RPMI8226 (cell line): ENCODE data around the gene SGCD.

Experiments
- DNase-seq: peaks from one replicate; pipeline ENCODE4 v3.0.0-alpha.2; 2015

Gene SGCD

GRCh38 chr5:156471893-156472292, 144.9 kb downstream of the SGCD start:
- no peak for DNase-seq

DNA sequence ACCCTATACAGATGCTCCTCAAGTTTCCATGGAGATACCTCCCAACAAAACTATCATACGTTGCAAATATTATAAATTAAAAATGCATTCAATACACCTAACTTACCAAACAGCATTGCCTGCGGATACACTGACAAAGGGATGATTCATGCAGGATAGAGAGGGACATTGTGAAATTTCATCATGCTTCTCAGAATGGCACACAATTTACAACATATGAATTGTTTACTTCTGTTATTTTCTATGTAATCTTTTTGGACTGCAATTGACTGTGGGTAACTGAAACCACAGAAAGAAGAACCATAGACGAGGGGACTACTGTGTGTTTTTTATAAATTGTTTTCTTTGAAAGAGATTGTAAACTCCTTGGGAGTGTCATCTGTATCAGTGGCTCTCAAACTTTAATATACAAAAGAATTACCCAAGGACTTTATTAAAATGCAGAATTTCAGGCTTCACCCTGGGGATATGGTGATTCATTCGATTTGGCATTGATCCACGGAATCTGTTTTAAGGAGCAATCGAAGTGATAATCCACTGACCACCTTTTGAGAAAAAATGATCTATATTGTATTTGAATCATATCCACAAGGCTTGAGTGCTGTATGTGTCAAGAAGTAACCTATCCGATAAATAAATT, 146.4 kb downstream of the SGCD start:
- DNase-seq = no peak

DNA sequence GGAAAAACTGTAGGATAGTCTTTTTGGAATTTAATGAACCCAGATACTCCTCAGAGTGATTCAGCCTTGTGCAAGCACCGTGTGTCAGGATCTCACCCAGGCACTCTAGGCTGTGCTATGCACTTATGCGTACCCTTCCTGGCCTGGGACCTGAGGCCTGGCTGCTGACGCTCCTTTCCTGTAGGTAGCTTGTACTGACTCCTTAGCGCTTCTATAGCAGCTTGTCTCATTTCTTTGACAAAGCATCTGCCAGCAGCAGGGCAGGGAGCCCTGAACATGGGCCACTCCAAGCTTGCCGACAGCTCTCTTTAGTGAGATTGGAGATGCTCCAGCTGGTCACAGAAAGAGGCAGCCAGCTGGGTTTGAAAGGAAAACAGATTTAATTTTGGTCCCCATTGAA, 147.3 kb downstream of the SGCD start:
- DNase-seq = no peak

- DNase-seq = no peak
Measured at GRCh38 chr5:156475182-156476157, 148.5 kb downstream of the SGCD start.

DNA sequence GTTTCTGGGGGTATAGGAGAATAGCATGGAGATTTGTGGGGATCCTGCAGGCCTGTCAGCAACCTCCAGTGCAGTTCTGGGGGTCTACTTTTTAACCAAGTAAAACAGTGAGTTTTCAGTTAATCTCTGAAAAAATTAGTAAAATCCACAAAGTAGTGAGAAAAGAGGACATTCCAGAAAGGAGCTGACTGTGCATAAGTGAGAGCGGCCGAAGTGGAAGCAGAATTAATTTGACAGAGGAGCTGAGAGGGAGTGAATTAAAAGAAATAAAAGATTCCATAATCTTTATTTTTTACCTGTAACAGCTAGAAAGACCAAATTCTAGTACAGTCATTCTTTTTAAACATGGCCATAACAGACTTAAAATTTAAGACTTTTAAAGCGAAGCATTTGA, 149.2 kb downstream of the SGCD start:
- DNase-seq = no peak

DNA sequence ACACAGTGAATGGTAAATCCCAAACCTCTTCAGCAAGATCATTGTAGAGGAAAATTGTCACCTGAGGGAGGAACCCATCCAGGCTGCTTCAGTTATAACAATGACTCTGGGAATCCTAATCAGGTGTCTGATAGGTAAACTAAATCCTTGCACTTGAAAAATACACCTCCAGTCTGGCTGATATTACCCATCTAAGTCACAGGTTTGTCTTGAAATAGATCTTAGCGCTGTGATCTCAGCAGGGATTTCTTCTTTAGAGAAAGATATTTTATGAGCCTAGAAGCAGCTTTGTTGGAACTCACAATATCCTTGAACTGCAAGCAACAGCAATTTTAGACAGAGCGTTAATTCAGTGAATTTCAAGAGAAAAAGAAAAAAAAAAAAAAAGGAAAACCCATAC, 149.7 kb downstream of the SGCD start:
- no peak for DNase-seq

DNA sequence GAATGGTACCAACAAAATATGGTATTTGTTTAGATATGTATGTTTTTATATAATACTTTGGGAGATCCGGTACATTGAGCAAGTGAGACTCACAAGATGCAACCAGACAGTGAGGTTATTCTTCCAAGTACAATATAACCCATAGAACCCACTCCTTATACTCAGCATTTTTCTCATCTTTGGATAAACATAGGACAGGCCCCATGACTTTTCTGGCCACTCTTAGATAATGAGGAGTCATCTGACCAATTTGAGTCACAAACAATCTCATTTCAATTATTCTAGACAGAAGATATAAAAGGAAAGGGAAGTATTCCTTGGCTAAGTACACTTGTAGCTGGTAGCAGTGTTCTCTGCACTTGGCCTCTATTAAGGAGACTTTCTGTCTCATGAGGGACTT, 150.2 kb downstream of the SGCD start:
- DNase-seq = no peak

DNA sequence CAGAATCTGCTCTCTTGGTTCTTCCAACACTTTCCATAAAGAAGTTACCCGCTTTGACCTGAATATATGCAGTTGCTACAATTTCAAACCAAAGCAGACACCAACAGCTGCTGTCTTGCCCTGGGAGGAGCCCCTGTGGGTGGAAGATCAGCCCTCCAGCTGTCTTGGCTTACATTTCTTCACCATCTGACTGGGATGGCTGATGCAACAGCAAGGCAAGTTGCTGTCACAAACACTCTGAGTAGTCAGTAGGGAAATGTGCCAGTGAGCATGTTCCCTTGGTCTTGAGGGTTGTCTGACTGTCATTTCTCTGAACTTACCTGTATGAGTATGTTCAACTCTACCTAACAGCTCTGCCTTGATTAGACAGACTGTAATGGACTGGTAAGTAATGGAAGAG, 152.9 kb downstream of the SGCD start:
- no peak for DNase-seq

DNA sequence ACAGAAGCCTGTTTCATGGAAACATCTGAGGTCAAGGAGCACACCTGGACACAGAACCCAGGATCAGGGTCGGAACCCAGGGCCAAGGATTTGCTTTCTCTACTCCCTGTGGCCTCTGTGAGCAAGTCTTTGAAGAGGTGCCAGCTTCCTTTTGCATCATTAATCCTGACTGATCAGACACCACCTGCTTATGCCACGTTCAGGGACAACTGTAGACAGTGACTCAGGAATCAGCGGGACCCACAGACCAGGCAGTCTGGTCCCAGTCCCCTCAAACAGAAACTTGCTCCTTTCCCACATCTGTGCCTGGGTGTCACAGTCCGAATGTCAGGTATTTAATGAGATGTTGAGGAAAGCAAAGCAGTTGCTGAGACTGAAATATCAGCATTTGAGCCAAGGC, 154.8 kb downstream of the SGCD start:
- DNase-seq = no peak

GRCh38 chr5:156482818-156483217, 155.9 kb downstream of the SGCD start:
- DNase-seq = no peak

DNA sequence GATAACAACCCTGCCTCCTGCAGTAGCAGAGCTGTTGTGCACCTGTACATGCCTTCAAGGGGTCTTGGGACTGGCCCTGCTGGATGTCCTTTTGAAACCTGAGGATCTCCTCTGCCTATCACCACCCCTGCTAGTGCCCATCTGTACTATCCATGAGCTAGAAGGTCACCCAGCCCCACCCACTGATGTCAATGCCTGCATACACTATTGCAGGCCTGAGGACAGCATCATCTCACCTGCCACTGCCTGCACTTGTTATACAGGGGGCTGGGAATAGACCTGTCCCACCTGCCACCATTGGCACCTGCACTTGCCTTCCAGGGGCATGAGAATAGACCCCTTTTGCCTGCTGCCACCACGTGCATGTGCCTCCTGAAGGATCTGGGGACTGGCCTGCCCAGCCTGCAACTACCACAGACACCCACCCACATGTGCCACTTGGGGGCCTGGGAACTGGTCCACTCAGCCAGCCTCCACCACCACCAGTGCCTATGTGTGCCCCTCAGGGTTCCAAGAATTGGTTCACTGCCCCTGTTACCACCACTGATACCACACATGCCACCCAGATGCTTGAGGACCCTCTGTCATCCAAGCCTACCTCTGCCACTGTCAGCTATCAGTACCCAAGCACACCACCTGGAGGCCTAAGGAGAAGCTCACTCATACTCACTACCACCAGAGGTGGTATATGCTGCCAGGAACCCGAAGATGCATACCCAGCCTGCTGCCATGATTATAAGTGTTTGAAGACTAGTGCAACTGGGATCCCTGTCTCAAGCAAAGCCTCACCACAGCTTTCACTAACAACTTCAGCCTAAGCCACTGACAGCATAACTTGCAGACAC, 159.7 kb downstream of the SGCD start:
- no peak for DNase-seq

DNA sequence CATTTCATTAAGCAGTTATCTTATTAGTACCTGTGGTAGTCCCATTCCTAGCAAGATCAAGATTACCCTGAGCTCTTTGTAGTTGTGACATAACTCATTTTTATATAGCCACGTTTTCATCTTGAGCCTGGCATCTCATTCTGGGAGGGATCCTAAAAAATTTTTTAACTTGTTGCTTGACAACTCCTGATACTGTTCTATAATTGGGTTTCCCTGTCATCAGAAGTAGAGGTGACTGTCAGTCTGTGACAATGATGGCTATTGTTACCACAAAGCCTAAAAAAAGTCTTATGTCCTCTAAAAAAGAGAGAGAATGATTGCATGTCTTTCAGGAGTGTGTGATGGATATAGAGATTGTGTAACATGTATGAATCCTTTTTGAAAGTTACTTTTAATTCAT, 164.8 kb downstream of the SGCD start:
- DNase-seq = no peak

DNA sequence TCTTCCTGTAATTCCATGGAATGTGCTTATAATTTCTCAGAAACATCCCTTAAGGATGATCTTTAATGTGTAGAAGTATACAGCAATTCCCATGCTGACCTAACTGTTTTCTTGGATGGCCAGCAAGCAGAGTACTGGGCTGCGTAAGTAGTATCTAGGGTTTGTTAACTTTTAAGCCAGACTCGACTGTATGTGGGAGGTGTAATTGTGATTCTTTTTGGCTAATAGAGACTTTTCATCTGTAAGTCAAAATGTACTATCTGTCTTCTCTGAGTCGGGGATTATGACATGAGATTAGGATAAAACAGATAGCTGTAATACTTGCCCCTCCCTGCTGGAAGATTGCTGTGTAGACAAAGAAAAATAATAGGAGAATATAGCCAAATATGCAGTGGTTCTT, 169.3 kb downstream of the SGCD start:
- DNase-seq = no peak

- no peak for DNase-seq
Measured at GRCh38 chr5:156497804-156498208, 170.8 kb downstream of the SGCD start.

- no peak for DNase-seq
Measured at GRCh38 chr5:156498226-156498980, 171.4 kb downstream of the SGCD start.

DNA sequence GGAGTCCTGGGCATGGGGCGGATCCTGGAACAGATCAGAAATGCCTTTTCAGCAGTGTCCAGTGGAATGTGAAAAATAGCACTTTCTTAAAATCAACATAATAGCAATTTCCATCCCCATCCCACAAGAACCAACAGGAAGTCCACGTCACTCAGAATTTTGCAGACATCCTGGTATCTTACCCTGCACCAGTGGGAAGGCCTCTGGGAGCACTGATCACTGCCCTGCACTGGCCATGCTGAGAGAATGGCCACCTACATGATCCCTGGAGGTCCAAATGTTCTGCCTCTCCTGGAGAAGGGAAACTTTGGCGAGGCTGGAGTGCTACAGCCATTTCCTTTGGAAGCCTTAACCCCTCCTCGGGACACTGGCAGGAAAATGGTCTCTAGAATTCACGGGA, 173.8 kb downstream of the SGCD start:
- DNase-seq = no peak

- no peak for DNase-seq
Measured at GRCh38 chr5:156505101-156505500, 178.1 kb downstream of the SGCD start.

- no peak for DNase-seq
Measured at GRCh38 chr5:156513123-156513815, 186.3 kb downstream of the SGCD start.

- no peak for DNase-seq
Measured at GRCh38 chr5:156515121-156515520, 188.2 kb downstream of the SGCD start.

DNA sequence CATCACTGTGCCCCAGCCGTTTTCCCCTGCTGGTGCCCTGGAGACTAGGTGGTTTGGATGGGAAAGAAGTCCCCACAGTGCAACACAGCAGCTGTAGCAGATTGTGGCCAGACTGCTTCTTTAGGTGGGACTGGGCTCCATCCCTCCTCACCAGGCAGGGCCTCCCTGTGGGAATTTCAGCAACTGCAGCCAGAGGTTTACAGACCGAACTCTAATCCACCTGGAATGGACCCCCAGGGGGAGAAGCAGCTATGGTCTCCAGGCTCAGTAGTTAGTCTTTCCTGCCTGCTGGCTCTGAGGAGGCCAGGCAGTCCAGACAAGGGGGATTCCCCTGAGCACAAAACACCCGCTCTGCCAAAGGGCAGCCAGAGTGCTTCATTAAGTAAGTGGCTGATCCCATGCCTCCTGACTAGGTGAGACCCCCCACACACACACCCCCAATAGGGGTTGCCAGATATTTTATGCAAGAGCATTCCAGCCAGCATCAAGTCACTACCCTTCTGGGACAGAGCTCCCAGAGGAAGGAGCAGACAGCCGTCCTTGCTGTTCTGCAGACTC, 188.9 kb downstream of the SGCD start:
- no peak for DNase-seq

- no peak for DNase-seq
Measured at GRCh38 chr5:156522651-156523529, 195.9 kb downstream of the SGCD start.
